Heart left ventricle (tissue), 13 donors: ENCODE measurements around the gene MSH5.
"Not testable (repeated sequence)": the region's sequence is repeated elsewhere in the genome, so short reads cannot be mapped to it uniquely, and the experiment has no call there.

ENCODE experiments used
- POLR2A ChIP-seq, 2 donors: fragments of 450-650 bp; IDR thresholded peaks; one replicate each; pipeline ENCODE4 v1.6.1; 2017; ENCODE audit warnings: antibody characterized with exemption in 2 of 2, mild to moderate bottlenecking in 2 of 2, moderate library complexity in 2 of 2
- TF ChIP-seq, protein P1 (sequence below), 12 donors: fragments of 200-600 bp; sonication (generic) in 4 of 12; IDR thresholded peaks; one replicate each; pipeline versions ENCODE4 v1.5.0 to v1.8.0; 2018 to 2022; ENCODE audit warnings: antibody characterized with exemption in 12 of 12, mild to moderate bottlenecking in 5 of 12
- donor health status: ischemic (EF 13 %, LVEDD 7.1; RV severe dilation, severe dysfunction).
- donor health status: DM: no; HTN: yes; CAD: no.
- donor health status: DM: no; HTN: no; CAD: no.
- donor health status: ischemic (EF 25% LVEDD 6.9; RV normal size, moderate dysfunction).
- donor health status: ischemic (EF 25% LVEDD 5.7; RV mildly dilated, moderate dysfunction).
- donor health status: ischemic (EF 35%, LVEDD 5.7; RV mildly dilated, moderate dysfunction).
- donor health status: nonischemic (EF 11% LVEDD 7.7; RV severe dilation, severe dysfunction).
- donor health status: DM: yes; HTN: yes; CAD: no.
- donor health status: PGD.
- donor health status: ischemic (EF 29% LVEDD 5.4; RV normal size, mild dysfunction).
- donor health status: nonischemic (EF 23%, LVEDD 6.1; RV moderate dilation, normal function).

DNA sequence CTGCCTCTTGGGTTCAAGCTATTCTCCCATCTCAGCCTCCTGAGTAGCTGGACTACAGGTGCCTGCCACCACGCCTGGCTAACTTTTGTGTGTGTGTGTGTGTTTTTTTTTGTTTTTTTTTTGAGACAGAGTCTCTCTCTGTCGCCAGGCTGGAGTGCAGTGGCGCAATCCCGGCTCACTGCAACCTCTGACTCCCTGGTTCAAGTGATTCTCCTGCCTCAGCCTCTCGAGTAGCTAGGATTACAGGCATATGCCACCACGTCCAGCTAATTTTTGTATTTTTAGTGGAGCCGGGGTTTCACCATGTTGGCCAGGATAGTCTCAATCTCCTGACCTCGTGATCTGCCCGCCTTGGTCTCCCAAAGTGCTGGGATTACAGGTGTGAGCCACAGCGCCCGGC, 30.6 kb upstream of the MSH5 start:
- TF ChIP-seq POLR2A (IDR thresholded peaks at IDR 0.05), result not testable (repeated sequence)
- TF ChIP-seq, protein P1, sequence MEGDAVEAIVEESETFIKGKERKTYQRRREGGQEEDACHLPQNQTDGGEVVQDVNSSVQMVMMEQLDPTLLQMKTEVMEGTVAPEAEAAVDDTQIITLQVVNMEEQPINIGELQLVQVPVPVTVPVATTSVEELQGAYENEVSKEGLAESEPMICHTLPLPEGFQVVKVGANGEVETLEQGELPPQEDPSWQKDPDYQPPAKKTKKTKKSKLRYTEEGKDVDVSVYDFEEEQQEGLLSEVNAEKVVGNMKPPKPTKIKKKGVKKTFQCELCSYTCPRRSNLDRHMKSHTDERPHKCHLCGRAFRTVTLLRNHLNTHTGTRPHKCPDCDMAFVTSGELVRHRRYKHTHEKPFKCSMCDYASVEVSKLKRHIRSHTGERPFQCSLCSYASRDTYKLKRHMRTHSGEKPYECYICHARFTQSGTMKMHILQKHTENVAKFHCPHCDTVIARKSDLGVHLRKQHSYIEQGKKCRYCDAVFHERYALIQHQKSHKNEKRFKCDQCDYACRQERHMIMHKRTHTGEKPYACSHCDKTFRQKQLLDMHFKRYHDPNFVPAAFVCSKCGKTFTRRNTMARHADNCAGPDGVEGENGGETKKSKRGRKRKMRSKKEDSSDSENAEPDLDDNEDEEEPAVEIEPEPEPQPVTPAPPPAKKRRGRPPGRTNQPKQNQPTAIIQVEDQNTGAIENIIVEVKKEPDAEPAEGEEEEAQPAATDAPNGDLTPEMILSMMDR (IDR thresholded peaks at IDR 0.05), result not testable (repeated sequence)
